ENCODE measurements around the gene SESN3. TPM values are rescaled to one million over a fixed set of nuclear protein-coding genes. Genes with fewer than 3 reads are reported as not detected.
"Not testable (repeated sequence)": the region's sequence is repeated elsewhere in the genome, so short reads cannot be mapped to it uniquely, and the experiment has no call there.

Gene SESN3
- total RNA-seq, 1 experiment from 2014 or later, result 34.9 TPM

GRCh38 chr11:95229993-95230809 lies 801 bp downstream of the SESN3 start:
- TF ChIP-seq ELF4 (CRISPR knock-in tag; IDR thresholded peaks at IDR 0.05; ENCODE audit: low read depth) (0 out of 2 replicates have a peak, but pooled peaks have one; percentile 34), SP1 (CRISPR knock-in tag; conservative IDR thresholded peaks at IDR 0.05) (0 out of 2 replicates have a peak, but pooled peaks have one; percentile 24), JAZF1 (CRISPR knock-in tag; IDR thresholded peaks at IDR 0.05) (no peak), EMX1 (CRISPR knock-in tag; IDR thresholded peaks at IDR 0.05) (no peak), IRF2 (CRISPR knock-in tag; IDR thresholded peaks at IDR 0.05; ENCODE audit: borderline replicate concordance, low read depth) (no peak), AFF4 (CRISPR knock-in tag; IDR thresholded peaks at IDR 0.05; ENCODE audit: borderline replicate concordance) (no peak), CBFB (CRISPR knock-in tag; IDR thresholded peaks at IDR 0.05; ENCODE audit: low read depth) (no peak)
- Mint-ChIP-seq H3K36me3 (no peaks in the 10 kb centered on the region), H3K4me1 (peaks cover 50% of the 10 kb centered on the region), H3K4me3 (peak overlapping the region; percentile 97), H3K27me3 (ENCODE audit: low read depth) (peaks cover 29% of the 10 kb centered on the region), H3K27ac (peak overlapping the region; percentile 43), H3K9me3 (no peaks in the 10 kb centered on the region)
- DNase-seq (ENCODE audit: low spot score), result peak; percentile 26
- ChIA-PET CTCF (interaction anchor here (1.0 to 5.5 kb wide), 6 partner anchors 26 to 79 kb away, joined by 3 to 33 read pairs (median 6); no protein-coding TSS in a partner anchor), POLR2A (interaction anchor here (1.0 to 2.3 kb wide), 9 partner anchors 18 to 560 kb away, joined by 3 to 12 read pairs (median 5); partner anchors contain the start of genes CEP57 and FAM76B)
- ATAC-seq, result peak; percentile 1

GRCh38 chr11:95229199-95229992 lies 1.6 kb downstream of the SESN3 start:
- H3K4me3 Mint-ChIP-seq, result peak overlapping the region; percentile 97
- ChIA-PET CTCF (interaction anchor here (1.0 to 5.5 kb wide), 2 partner anchors 71 to 78 kb away, joined by 3 to 33 read pairs; no protein-coding TSS in a partner anchor), POLR2A (interaction anchor here (1.1 to 1.8 kb wide), 3 partner anchors 20 to 78 kb away, joined by 3 to 5 read pairs (median 3); no protein-coding TSS in a partner anchor)
- H3K27ac Mint-ChIP-seq, result peak overlapping the region; percentile 43; the same call in 1 of the 2 replicates
- H3K36me3 Mint-ChIP-seq, result no peaks in the 10 kb centered on the region
- peaks cover 43% of the 10 kb centered on the region for H3K4me1 Mint-ChIP-seq
- H3K9me3 Mint-ChIP-seq, result no peaks in the 10 kb centered on the region
- TF ChIP-seq ZNF121 (CRISPR knock-in tag; IDR thresholded peaks at IDR 0.05) (no peak), JUN (CRISPR knock-in tag; IDR thresholded peaks at IDR 0.05) (no peak), SMAD4 (CRISPR knock-in tag; IDR thresholded peaks at IDR 0.05) (no peak), ELF4 (CRISPR knock-in tag; IDR thresholded peaks at IDR 0.05; ENCODE audit: low read depth) (no peak)
- ATAC-seq (no peak), DNase-seq (ENCODE audit: low spot score) (no peak)
- H3K27me3 Mint-ChIP-seq (ENCODE audit: low read depth), result peaks cover 21% of the 10 kb centered on the region

GRCh38 chr11:95228081-95228749 lies 2.8 kb downstream of the SESN3 start:
- ATAC-seq, result no peak
- CTCF ChIA-PET, result interaction anchor here (5.5 kb wide), 1 partner anchor 77 kb away, joined by 33 read pairs; no protein-coding TSS in a partner anchor
- H3K9me3 Mint-ChIP-seq, result no peaks in the 10 kb centered on the region
- peak overlapping the region; percentile 22 for H3K4me3 Mint-ChIP-seq
- TF ChIP-seq CTCF (IDR thresholded peaks at IDR 0.05) (no peak), NR3C1 (CRISPR knock-in tag; conservative IDR thresholded peaks at IDR 0.05; ENCODE audit: low read depth) (no peak)
- peaks cover 10% of the 10 kb centered on the region for H3K27me3 Mint-ChIP-seq (ENCODE audit: low read depth)
- no peak overlapping the region for H3K27ac Mint-ChIP-seq
- POLR2A ChIA-PET, result interaction anchor here (1.8 kb wide), 1 partner anchor 76 kb away, joined by 5 read pairs; no protein-coding TSS in a partner anchor
- H3K36me3 Mint-ChIP-seq, result no peaks in the 10 kb centered on the region
- no peak for DNase-seq (ENCODE audit: low spot score)
- H3K4me1 Mint-ChIP-seq, result peaks cover 36% of the 10 kb centered on the region

- H3K4me3 Mint-ChIP-seq; H3K27ac Mint-ChIP-seq; H3K9me3 Mint-ChIP-seq; CTCF ChIA-PET; ATAC-seq; DNase-seq (ENCODE audit: low spot score); H3K27me3 Mint-ChIP-seq (ENCODE audit: low read depth); H3K36me3 Mint-ChIP-seq; POLR2A ChIA-PET: not testable (repeated sequence)
- peaks cover 32% of the 10 kb centered on the region for H3K4me1 Mint-ChIP-seq
These were observed 3.9 kb downstream of the SESN3 start for GRCh38 chr11:95227060-95227459.

All from WTC11 (cell line).